GM12864 (cell line): Measurements from ENCODE around the gene RNF11.

Experiments
- DNase-seq: peaks from one replicate; pipeline ENCODE4 v3.0.0-alpha.2; 2011; ENCODE audit warnings: low read depth
- H3K4me3 ChIP-seq: 2 replicates; pipeline ENCODE4 v1.5.1; 2011; ENCODE audit warnings: mild to moderate bottlenecking, low read depth, low read length, control low read depth
- CTCF ChIP-seq: IDR thresholded peaks from 2 replicates; pipeline ENCODE4 v1.5.1; 2011; ENCODE audit warnings: low read depth, mild to moderate bottlenecking, moderate library complexity, low read length, control low read depth, inconsistent platforms; ENCODE audit errors: missing control alignments

The RNF11 gene

GRCh38 chr1:51297401-51298321, 61.6 kb downstream of the RNF11 start:
- TF ChIP-seq CTCF, result no peak
- no peak overlapping the region; the same call in 1 of the 2 replicates for H3K4me3 ChIP-seq
- DNase-seq, result no peak

- TF ChIP-seq CTCF, result no peak
- H3K4me3 ChIP-seq, result no peak overlapping the region
- no peak for DNase-seq
These were observed 62.2 kb downstream of the RNF11 start for GRCh38 chr1:51298322-51298705.

- no peak for DNase-seq
- no peak for TF ChIP-seq CTCF
- no peak overlapping the region for H3K4me3 ChIP-seq
These were observed 63.3 kb downstream of the RNF11 start for GRCh38 chr1:51299185-51299885.

- no peak overlapping the region for H3K4me3 ChIP-seq
- no peak for TF ChIP-seq CTCF
- DNase-seq, result no peak
These were observed 64.1 kb downstream of the RNF11 start for GRCh38 chr1:51299981-51300670.

GRCh38 chr1:51301152-51301843, 65.2 kb downstream of the RNF11 start:
- no peak for TF ChIP-seq CTCF
- no peak for DNase-seq
- no peak overlapping the region for H3K4me3 ChIP-seq

GRCh38 chr1:51301844-51302162, 65.7 kb downstream of the RNF11 start:
- no peak for DNase-seq
- TF ChIP-seq CTCF, result no peak
- no peak overlapping the region for H3K4me3 ChIP-seq
